ENCODE results near the gene LTBP1. TPM values are rescaled to one million over a fixed set of nuclear protein-coding genes. Genes with fewer than 3 reads are reported as not detected.
A peak's percentile ranks its signal among the peaks of the same experiment; 100 is the strongest.

LTBP1 gene
- total RNA-seq, 2 donors from 2014 or later: 25.9 to 99.8 TPM

- DNase-seq (ENCODE audit: low spot score): no peak
- intact Hi-C loops (cut with DNase I): no loop called here
- Histone ChIP-seq H3K4me1 (replicated peaks) (no peaks in the 10 kb centered on the region), H3K27ac (no peak overlapping the region), H3K4me3 (no peak overlapping the region), H3K9me3 (no peaks in the 10 kb centered on the region), H3K36me3 (no peaks in the 10 kb centered on the region), H3K27me3 (replicated peaks; ENCODE audit: insufficient read depth) (no peaks in the 10 kb centered on the region)
- TF ChIP-seq CTCF (IDR thresholded peaks at IDR 0.05) (no peak), POLR2A (IDR thresholded peaks at IDR 0.05) (no peak), POLR2AphosphoS5 (IDR thresholded peaks at IDR 0.05) (no peak)
- 54% methylated on average over 2 of the region's 2 CpGs for WGBS
These were observed 23.6 kb upstream of the LTBP1 start for GRCh38 chr2:32923109-32923508.

GRCh38 chr2:32925283-32925815 is 21.4 kb upstream of the LTBP1 start:
- Histone ChIP-seq H3K36me3 (no peaks in the 10 kb centered on the region), H3K4me1 (replicated peaks) (no peaks in the 10 kb centered on the region), H3K4me3 (no peak overlapping the region), H3K9me3 (no peaks in the 10 kb centered on the region), H3K27ac (no peak overlapping the region), H3K27me3 (replicated peaks; ENCODE audit: insufficient read depth) (no peaks in the 10 kb centered on the region)
- DNase-seq (ENCODE audit: low spot score): no peak
- intact Hi-C loops (cut with DNase I): no loop called here
- WGBS: 49% methylated on average over 5 of the region's 5 CpGs
- no peak for TF ChIP-seq POLR2AphosphoS5 (IDR thresholded peaks at IDR 0.05)
- no peak for TF ChIP-seq CTCF (IDR thresholded peaks at IDR 0.05)

GRCh38 chr2:32925976-32926707 is 20.6 kb upstream of the LTBP1 start:
- Histone ChIP-seq H3K9me3 (no peaks in the 10 kb centered on the region), H3K27ac (no peak overlapping the region), H3K4me3 (no peak overlapping the region), H3K36me3 (no peaks in the 10 kb centered on the region), H3K27me3 (replicated peaks; ENCODE audit: insufficient read depth) (no peaks in the 10 kb centered on the region), H3K4me1 (replicated peaks) (no peaks in the 10 kb centered on the region)
- 87% methylated on average over 6 of the region's 6 CpGs for WGBS
- no peak for TF ChIP-seq POLR2A (IDR thresholded peaks at IDR 0.05)
- no peak for TF ChIP-seq CTCF (IDR thresholded peaks at IDR 0.05)
- no peak for TF ChIP-seq POLR2AphosphoS5 (IDR thresholded peaks at IDR 0.05)
- DNase-seq (ENCODE audit: low spot score): no peak
- intact Hi-C loops (cut with DNase I): no loop called here

GRCh38 chr2:32926708-32927084 is 20.1 kb upstream of the LTBP1 start:
- intact Hi-C loops (cut with DNase I): no loop called here
- no peak for DNase-seq (ENCODE audit: low spot score)
- no peaks in the 10 kb centered on the region for H3K36me3 ChIP-seq
- H3K4me1 ChIP-seq (replicated peaks): no peaks in the 10 kb centered on the region
- no peaks in the 10 kb centered on the region for H3K9me3 ChIP-seq
- peak; percentile 16 for TF ChIP-seq POLR2AphosphoS5 (IDR thresholded peaks at IDR 0.05)
- TF ChIP-seq CTCF (IDR thresholded peaks at IDR 0.05): no peak
- no peak overlapping the region for H3K4me3 ChIP-seq
- no peak overlapping the region for H3K27ac ChIP-seq
- H3K27me3 ChIP-seq (replicated peaks; ENCODE audit: insufficient read depth): no peaks in the 10 kb centered on the region
- WGBS: 40% methylated on average over 2 of the region's 2 CpGs

GRCh38 chr2:32930436-32930835 is 16.3 kb upstream of the LTBP1 start:
- Histone ChIP-seq H3K9me3 (no peaks in the 10 kb centered on the region), H3K36me3 (no peaks in the 10 kb centered on the region), H3K4me1 (replicated peaks) (no peaks in the 10 kb centered on the region), H3K4me3 (no peak overlapping the region), H3K27ac (no peak overlapping the region), H3K27me3 (replicated peaks; ENCODE audit: insufficient read depth) (no peaks in the 10 kb centered on the region)
- no peak for DNase-seq (ENCODE audit: low spot score)
- 72% methylated on average over 5 of the region's 5 CpGs for WGBS
- intact Hi-C loops (cut with DNase I): no loop called here
- TF ChIP-seq POLR2AphosphoS5 (IDR thresholded peaks at IDR 0.05) (no peak), POLR2A (IDR thresholded peaks at IDR 0.05) (no peak), CTCF (IDR thresholded peaks at IDR 0.05) (no peak)
